K562 (cell line): ENCODE data around the gene RAB2B. TPM values are rescaled to one million over a fixed set of nuclear protein-coding genes. Genes with fewer than 3 reads are reported as not detected.

Experiments
- CTBP1 ChIP-seq: fragments of 450-650 bp; IDR thresholded peaks from 2 replicates; pipeline ENCODE4 v1.6.1; 2016; ENCODE audit warnings: borderline replicate concordance
- EP400 ChIP-seq: fragments of 450-650 bp; IDR thresholded peaks from 2 replicates; pipeline ENCODE4 v1.6.1; 2017; ENCODE audit warnings: antibody characterized with exemption, mild to moderate bottlenecking, moderate library complexity
- ETV1 ChIP-seq: fragments of 450-650 bp; conservative IDR thresholded peaks from 2 replicates; pipeline ENCODE4 v1.6.1; 2016; ENCODE audit warnings: missing genetic modification characterization, control low read depth, low read depth, missing compliant biosample characterization
- FOSL1 ChIP-seq: fragments of 200-800 bp; sonication (Bioruptor generic); conservative IDR thresholded peaks from 2 replicates; pipeline ENCODE4 v1.6.1; 2016; ENCODE audit warnings: missing genetic modification characterization, missing compliant biosample characterization
- GABPA ChIP-seq: fragments of 200-800 bp; sonication (Bioruptor generic); conservative IDR thresholded peaks from 2 replicates; pipeline ENCODE4 v1.6.1; 2016; ENCODE audit warnings: low read depth, missing genetic modification characterization, missing compliant biosample characterization
- GABPB1 ChIP-seq: sonication (generic); formaldehyde crosslinking; IDR thresholded peaks from 2 replicates; pipeline ENCODE4 v1.8.0; 2022; ENCODE audit warnings: mild to moderate bottlenecking, missing genetic modification reagents
- GTF2B ChIP-seq: IDR thresholded peaks from 2 replicates; pipeline ENCODE4 v1.6.1; 2011; ENCODE audit not compliant: insufficient read length; ENCODE audit errors: extremely low read depth
- KLF16 ChIP-seq: IDR thresholded peaks from 2 replicates; pipeline ENCODE4 v1.6.1; 2016; ENCODE audit warnings: antibody characterized with exemption
- NFRKB ChIP-seq: fragments of 450-650 bp; IDR thresholded peaks from 2 replicates; pipeline ENCODE4 v1.6.1; 2016; ENCODE audit warnings: low read depth
- NR2C1 ChIP-seq, 2 experiments: fragments of 450-650 bp; IDR thresholded peaks; 2 replicates each; pipeline ENCODE4 v1.6.1; 2017; ENCODE audit warnings: mild to moderate bottlenecking in 2 of 2, antibody characterized with exemption in 1 of 2, inconsistent platforms in 1 of 2, missing compliant biosample characterization in 1 of 2, missing genetic modification characterization in 1 of 2
- NR2C2 ChIP-seq, 2 experiments: fragments of 200-800 bp in 1 of 2; sonication (Bioruptor generic) in 1 of 2; sonication (generic) in 1 of 2; formaldehyde crosslinking in 1 of 2; IDR thresholded peaks; 2 replicates each; pipeline versions ENCODE4 v1.6.1 to v1.8.0; 2016 to 2022; ENCODE audit warnings: mild to moderate bottlenecking in 1 of 2, missing compliant biosample characterization in 1 of 2, missing genetic modification characterization in 1 of 2, missing genetic modification reagents in 1 of 2
- NRF1 ChIP-seq, 2 experiments: fragments of 450-650 bp; IDR thresholded peaks in 1 of 2; conservative IDR thresholded peaks in 1 of 2; 2 replicates each; pipeline ENCODE4 v1.6.1; 2014; ENCODE audit warnings: mild to moderate bottlenecking in 2 of 2
- PHF8 ChIP-seq: fragments of 200-600 bp; sonication (generic); IDR thresholded peaks from 2 replicates; pipeline ENCODE4 v1.6.1; 2012; ENCODE audit warnings: mixed run types, mild to moderate bottlenecking, inconsistent platforms, low read length, moderate library complexity, borderline replicate concordance
- PML ChIP-seq: IDR thresholded peaks from 2 replicates; pipeline ENCODE4 v1.6.1; 2012; ENCODE audit warnings: low read length, inconsistent platforms
- POLR2AphosphoS5 ChIP-seq: IDR thresholded peaks from 2 replicates; pipeline ENCODE4 v1.6.1; 2011; ENCODE audit warnings: mild to moderate bottlenecking, low read depth, low read length, moderate library complexity; ENCODE audit not compliant: control insufficient read depth, insufficient read depth
- RBBP5 ChIP-seq: fragments of 200-600 bp; sonication (generic); IDR thresholded peaks from 2 replicates; pipeline ENCODE4 v1.6.1; 2012; ENCODE audit warnings: borderline replicate concordance, mild to moderate bottlenecking, low read length, control low read depth, inconsistent platforms; ENCODE audit not compliant: insufficient read depth, poor library complexity, severe bottlenecking
- RBM15 ChIP-seq: fragments of 200-400 bp; formaldehyde crosslinking; IDR thresholded peaks from 2 replicates; pipeline ENCODE4 v1.6.1; 2018; ENCODE audit warnings: mild to moderate bottlenecking, low read length, moderate library complexity; ENCODE audit not compliant: insufficient read depth
- SOX6 ChIP-seq: fragments of 450-650 bp; IDR thresholded peaks from 2 replicates; pipeline ENCODE4 v1.6.1; 2014; ENCODE audit warnings: mild to moderate bottlenecking
- TAF9B ChIP-seq: fragments of 450-650 bp; IDR thresholded peaks from 2 replicates; pipeline ENCODE4 v1.6.1; 2018; ENCODE audit warnings: mild to moderate bottlenecking; ENCODE audit not compliant: partially characterized antibody
- TEAD1 ChIP-seq, 2 experiments: fragments of 450-650 bp in 1 of 2; sonication (generic) in 1 of 2; formaldehyde crosslinking; IDR thresholded peaks; 2 replicates each; pipeline versions ENCODE4 v1.4.0 to v1.8.0; 2020 to 2022; ENCODE audit warnings: mild to moderate bottlenecking in 2 of 2, missing genetic modification reagents in 1 of 2
- VEZF1 ChIP-seq: fragments of 200-800 bp; sonication (Bioruptor generic); IDR thresholded peaks from 2 replicates; pipeline ENCODE4 v1.6.1; 2017; ENCODE audit warnings: missing genetic modification characterization, missing compliant biosample characterization
- ZEB2 ChIP-seq: fragments of 450-650 bp; IDR thresholded peaks from 2 replicates; pipeline ENCODE4 v1.6.1; 2016
- polyA plus RNA-seq, 8 experiments: library from polyadenylated mRNA; depleted of rRNA in 4 of 8; stranded (reverse) in 5 of 8; unstranded in 3 of 8; fragments of >200 nt; fragmentation: Nextera tagmentation in 2 of 8; fragmentation: Illumina TruSeq in 1 of 8; extraction: Ambion mirVana in 2 of 8; extraction: Trizol in 1 of 8; gene quantifications; 2 replicates each; pipeline versions ENCODE4 v1.2.1 to v1.2.3, GENCODE V29; 2011 to 2014; ENCODE audit warnings: inconsistent platforms in 1 of 8, missing spikeins in 1 of 8
- total RNA-seq, 7 experiments: library from RNA; depleted of rRNA in 6 of 7; stranded (reverse); fragments of >200 nt in 6 of 7; fragmentation: Illumina TruSeq in 2 of 7; extraction: Trizol in 2 of 7; gene quantifications; 2 replicates each; pipeline versions ENCODE4 v1.2.1 to v1.2.3, GENCODE V29; 2011 to 2021; ENCODE audit warnings: low replicate concordance in 1 of 7
- TF ChIP-seq, protein P1 (sequence below): fragments of 450-650 bp; IDR thresholded peaks from 2 replicates; pipeline ENCODE4 v1.6.1; 2016; ENCODE audit warnings: borderline replicate concordance

The RAB2B gene
- total and polyA plus RNA-seq, 9 of the 15 experiments (the other 6 are each of a cell fraction or from before 2014, with no cell fraction given), result 4.6 to 19.8 (median 9.8) TPM

- TF ChIP-seq NR2C2 (CRISPR knock-in tag; IDR thresholded peaks at IDR 0.05) (no peak), NR2C2 (tag; IDR thresholded peaks at IDR 0.05) (peak; percentile 70; the same call in 1 of the 2 replicates), PML (no peak), NRF1 (conservative IDR thresholded peaks at IDR 0.05 in 1 of 2, IDR thresholded peaks at IDR 0.05 in 1 of 2) (peak; percentile 65 to 73), NFRKB (peak; percentile 91), RBM15 (no peak), GTF2B (peak; percentile 70), TEAD1 (CRISPR knock-in tag; IDR thresholded peaks at IDR 0.05) (peak in 1 of 2 experiments; percentile 59; a peak in 1 of 4 replicates), VEZF1 (CRISPR knock-in tag) (peak; percentile 40; the same call in 1 of the 2 replicates), GABPB1 (0 out of 2 replicates have a peak, but pooled peaks have one; percentile 19), RBBP5 (peak; percentile 72), ETV1 (tag) (peak; percentile 62), EP400 (peak; percentile 77), PHF8 (peak; percentile 72), TAF9B (peak; percentile 27), ZEB2 (no peak), FOSL1 (0 out of 2 replicates have a peak, but pooled peaks have one; percentile 17), GABPA (tag) (peak; percentile 87), NR2C1 (IDR thresholded peaks at IDR 0.05) (no peak; the same call in 1 of the 2 replicates), NR2C1 (tag; IDR thresholded peaks at IDR 0.05) (0 out of 2 replicates have a peak, but pooled peaks have one; percentile 32), POLR2AphosphoS5 (peak; percentile 51; the same call in 1 of the 2 replicates), CTBP1 (peak; percentile 50; the same call in 1 of the 2 replicates), KLF16 (no peak), SOX6 (peak; percentile 10; the same call in 1 of the 2 replicates)
- TF ChIP-seq, protein P1, sequence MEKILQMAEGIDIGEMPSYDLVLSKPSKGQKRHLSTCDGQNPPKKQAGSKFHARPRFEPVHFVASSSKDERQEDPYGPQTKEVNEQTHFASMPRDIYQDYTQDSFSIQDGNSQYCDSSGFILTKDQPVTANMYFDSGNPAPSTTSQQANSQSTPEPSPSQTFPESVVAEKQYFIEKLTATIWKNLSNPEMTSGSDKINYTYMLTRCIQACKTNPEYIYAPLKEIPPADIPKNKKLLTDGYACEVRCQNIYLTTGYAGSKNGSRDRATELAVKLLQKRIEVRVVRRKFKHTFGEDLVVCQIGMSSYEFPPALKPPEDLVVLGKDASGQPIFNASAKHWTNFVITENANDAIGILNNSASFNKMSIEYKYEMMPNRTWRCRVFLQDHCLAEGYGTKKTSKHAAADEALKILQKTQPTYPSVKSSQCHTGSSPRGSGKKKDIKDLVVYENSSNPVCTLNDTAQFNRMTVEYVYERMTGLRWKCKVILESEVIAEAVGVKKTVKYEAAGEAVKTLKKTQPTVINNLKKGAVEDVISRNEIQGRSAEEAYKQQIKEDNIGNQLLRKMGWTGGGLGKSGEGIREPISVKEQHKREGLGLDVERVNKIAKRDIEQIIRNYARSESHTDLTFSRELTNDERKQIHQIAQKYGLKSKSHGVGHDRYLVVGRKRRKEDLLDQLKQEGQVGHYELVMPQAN, result peak; percentile 80; the same call in 1 of the 2 replicates
Observed at GRCh38 chr14:21455912-21456667, 20.7 kb downstream of the RAB2B start, which contains the start of gene CHD8 (continued).
